ENCODE results near the gene SULF2. TPM values are rescaled to one million over a fixed set of nuclear protein-coding genes. Genes with fewer than 3 reads are reported as not detected.
"Not testable (repeated sequence)": the region's sequence is repeated elsewhere in the genome, so short reads cannot be mapped to it uniquely, and the experiment has no call there.

The SULF2 gene
- total and polyA plus RNA-seq, 2 experiments from 2014 or later: 49.0 to 66.6 TPM

DNA sequence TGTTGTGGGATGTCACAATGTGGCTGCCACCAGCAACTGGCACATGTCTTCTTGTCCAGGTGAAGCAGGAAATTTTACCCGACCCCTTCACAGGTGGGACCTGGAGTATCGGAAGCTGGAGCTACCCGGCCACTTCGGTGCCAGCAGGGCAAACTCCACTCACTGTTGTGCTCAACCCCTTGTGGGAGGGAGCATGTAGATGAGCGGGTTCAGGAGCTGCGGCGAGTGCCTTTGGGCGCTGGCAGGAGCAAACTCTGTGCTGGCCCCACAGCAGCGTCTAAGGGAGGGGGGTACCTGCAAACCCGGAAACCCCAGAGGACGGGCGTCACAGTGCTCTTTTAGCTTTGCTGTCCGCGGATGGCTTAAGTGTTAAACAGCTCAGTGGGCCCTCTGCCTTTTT lies 20.7 kb upstream of the SULF2 start:
- Histone ChIP-seq H3K27me3 (peaks cover 16% of the 10 kb centered on the region), H3K4me1 (ENCODE audit: insufficient read depth) (no peaks in the 10 kb centered on the region), H3K27ac (no peak overlapping the region), H3K4me3 (no peak overlapping the region), H3K9me2 (replicated peaks; ENCODE audit: insufficient read depth) (no peaks in the 10 kb centered on the region), H4K20me1 (ENCODE audit: insufficient read depth, poor library complexity, severe bottlenecking) (no peaks in the 10 kb centered on the region), H2AFZ (no peak overlapping the region), H3K4me2 (no peak overlapping the region), H3K9me3 (ENCODE audit: low read depth) (no peaks in the 10 kb centered on the region), H3K79me2 (no peaks in the 10 kb centered on the region), H3K36me3 (replicated peaks; ENCODE audit: insufficient read depth, low read depth) (no peaks in the 10 kb centered on the region)
- no peak for DNase-seq (ENCODE audit: low spot score)
- TF ChIP-seq, protein P1, sequence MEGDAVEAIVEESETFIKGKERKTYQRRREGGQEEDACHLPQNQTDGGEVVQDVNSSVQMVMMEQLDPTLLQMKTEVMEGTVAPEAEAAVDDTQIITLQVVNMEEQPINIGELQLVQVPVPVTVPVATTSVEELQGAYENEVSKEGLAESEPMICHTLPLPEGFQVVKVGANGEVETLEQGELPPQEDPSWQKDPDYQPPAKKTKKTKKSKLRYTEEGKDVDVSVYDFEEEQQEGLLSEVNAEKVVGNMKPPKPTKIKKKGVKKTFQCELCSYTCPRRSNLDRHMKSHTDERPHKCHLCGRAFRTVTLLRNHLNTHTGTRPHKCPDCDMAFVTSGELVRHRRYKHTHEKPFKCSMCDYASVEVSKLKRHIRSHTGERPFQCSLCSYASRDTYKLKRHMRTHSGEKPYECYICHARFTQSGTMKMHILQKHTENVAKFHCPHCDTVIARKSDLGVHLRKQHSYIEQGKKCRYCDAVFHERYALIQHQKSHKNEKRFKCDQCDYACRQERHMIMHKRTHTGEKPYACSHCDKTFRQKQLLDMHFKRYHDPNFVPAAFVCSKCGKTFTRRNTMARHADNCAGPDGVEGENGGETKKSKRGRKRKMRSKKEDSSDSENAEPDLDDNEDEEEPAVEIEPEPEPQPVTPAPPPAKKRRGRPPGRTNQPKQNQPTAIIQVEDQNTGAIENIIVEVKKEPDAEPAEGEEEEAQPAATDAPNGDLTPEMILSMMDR (IDR thresholded peaks at IDR 0.05; ENCODE audit: poor library complexity): no peak
- TF ChIP-seq EZH2phosphoT487 (IDR thresholded peaks at IDR 0.05; ENCODE audit: low read depth, severe bottlenecking, unreplicated experiment): no peak
- TF ChIP-seq EZH2 (IDR thresholded peaks at IDR 0.05; ENCODE audit: borderline replicate concordance): no peak
- WGBS (ENCODE audit: low lambda C conversion rate, missing lambda C conversion rate): 69% methylated on average over 14 of the region's 14 CpGs

- H3K9me2 ChIP-seq (replicated peaks; ENCODE audit: insufficient read depth); H3K27ac ChIP-seq; H3K4me1 ChIP-seq (ENCODE audit: insufficient read depth); H2AFZ ChIP-seq; H3K9me3 ChIP-seq (ENCODE audit: low read depth); DNase-seq (ENCODE audit: low spot score); H3K4me3 ChIP-seq; H4K20me1 ChIP-seq (ENCODE audit: insufficient read depth, poor library complexity, severe bottlenecking); H3K79me2 ChIP-seq; H3K36me3 ChIP-seq (replicated peaks; ENCODE audit: insufficient read depth, low read depth); H3K4me2 ChIP-seq: not testable (repeated sequence)
- H3K27me3 ChIP-seq: peaks cover 16% of the 10 kb centered on the region
- WGBS (ENCODE audit: low lambda C conversion rate, missing lambda C conversion rate): 94% methylated on average over 7 of the region's 7 CpGs
These were observed 19.7 kb upstream of the SULF2 start for GRCh38 chr20:47804972-47805371.

DNA sequence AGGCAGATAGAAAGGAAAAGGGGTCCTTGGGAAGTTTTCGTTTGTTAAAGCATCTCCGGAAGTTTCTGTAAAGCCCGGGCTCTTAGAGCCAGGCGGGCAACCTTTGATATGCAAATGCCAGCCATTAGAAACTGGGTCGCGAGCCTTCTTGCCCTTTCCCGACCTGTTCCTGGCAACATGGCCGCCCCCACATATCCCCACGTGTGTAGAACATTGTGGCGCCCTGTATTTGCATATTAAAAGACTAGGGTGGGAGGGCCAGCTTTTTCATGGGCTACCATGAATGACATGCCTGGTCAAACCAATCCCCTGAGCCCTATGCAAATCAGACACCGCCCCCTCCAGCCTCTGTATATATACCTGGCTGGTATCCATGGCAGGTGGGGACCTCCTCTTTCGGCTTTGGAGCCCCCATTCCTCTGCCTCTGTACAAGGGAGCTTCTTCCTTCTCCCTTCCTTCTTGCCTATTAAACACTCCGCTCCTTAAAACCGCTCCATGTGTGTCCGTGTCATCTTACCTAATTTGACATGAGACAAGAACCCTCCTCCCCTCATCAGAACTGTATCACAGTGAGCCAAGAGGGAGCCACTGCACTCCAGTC lies 19.0 kb upstream of the SULF2 start:
- not testable (repeated sequence) for H3K4me3 ChIP-seq; DNase-seq (ENCODE audit: low spot score); H3K79me2 ChIP-seq; H3K4me2 ChIP-seq; H3K36me3 ChIP-seq (replicated peaks; ENCODE audit: insufficient read depth, low read depth); H3K4me1 ChIP-seq (ENCODE audit: insufficient read depth); H2AFZ ChIP-seq; H3K27ac ChIP-seq; H4K20me1 ChIP-seq (ENCODE audit: insufficient read depth, poor library complexity, severe bottlenecking); H3K9me2 ChIP-seq (replicated peaks; ENCODE audit: insufficient read depth); H3K9me3 ChIP-seq (ENCODE audit: low read depth)
- H3K27me3 ChIP-seq: peaks cover 16% of the 10 kb centered on the region
- 64% methylated on average over 15 of the region's 15 CpGs for WGBS (ENCODE audit: low lambda C conversion rate, missing lambda C conversion rate)

- DNase-seq (ENCODE audit: low spot score): no peak
- no peaks in the 10 kb centered on the region for H4K20me1 ChIP-seq (ENCODE audit: insufficient read depth, poor library complexity, severe bottlenecking)
These were observed 17.7 kb upstream of the SULF2 start for GRCh38 chr20:47802975-47803374.

More at GRCh38 chr20:47802975-47803374, 17.7 kb upstream of the SULF2 start:
- no peak overlapping the region for H2AFZ ChIP-seq
- TF ChIP-seq EZH2phosphoT487 (IDR thresholded peaks at IDR 0.05; ENCODE audit: low read depth, severe bottlenecking, unreplicated experiment): no peak
- TF ChIP-seq, protein P1 (IDR thresholded peaks at IDR 0.05; ENCODE audit: poor library complexity): no peak
- H3K79me2 ChIP-seq: no peaks in the 10 kb centered on the region
- 98% methylated on average over 3 of the region's 3 CpGs for WGBS (ENCODE audit: low lambda C conversion rate, missing lambda C conversion rate)
- H3K9me2 ChIP-seq (replicated peaks; ENCODE audit: insufficient read depth): no peaks in the 10 kb centered on the region
- no peaks in the 10 kb centered on the region for H3K4me1 ChIP-seq (ENCODE audit: insufficient read depth)
- no peaks in the 10 kb centered on the region for H3K36me3 ChIP-seq (replicated peaks; ENCODE audit: insufficient read depth, low read depth)
- peaks cover 16% of the 10 kb centered on the region for H3K27me3 ChIP-seq
- no peak overlapping the region for H3K27ac ChIP-seq
- H3K4me3 ChIP-seq: no peak overlapping the region
- no peaks in the 10 kb centered on the region for H3K9me3 ChIP-seq (ENCODE audit: low read depth)
- no peak overlapping the region for H3K4me2 ChIP-seq

Data from hepatocyte (in vitro differentiated cells).